WTC11 (cell line): ENCODE results near the gene CXCL11. TPM values are rescaled to one million over a fixed set of nuclear protein-coding genes. Genes with fewer than 3 reads are reported as not detected.
A peak's percentile ranks its signal among the peaks of the same experiment; 100 is the strongest.

Experiments used
- ATAC-seq: fragments of 200-7000 bp; cut with Tn5 transposase; 2 replicates; pipeline ENCODE4 v1.10.0; 2021; ENCODE audit warnings: mild to moderate bottlenecking, moderate library complexity
- CTCF ChIA-PET: fragments of 300-600 bp; sonication (Branson Sonifier 250); formaldehyde crosslinking; loops from one replicate; lab custom pipeline; 2021; ENCODE audit warnings: antibody characterized with exemption; lab: Charles Lee
- POLR2A ChIA-PET: fragments of 350-600 bp; sonication (Branson Sonifier 250); formaldehyde crosslinking; loops from one replicate; lab custom pipeline; 2021; ENCODE audit warnings: antibody characterized with exemption; lab: Charles Lee
- DNase-seq: peaks from one replicate; pipeline ENCODE4 v3.0.0; 2021; ENCODE audit warnings: low spot score
- H3K27ac Mint-ChIP-seq: 2 replicates; pipeline ENCODE4 v1.8.0; 2021; ENCODE audit warnings: mixed read lengths
- H3K27me3 Mint-ChIP-seq: 2 replicates; pipeline ENCODE4 v1.8.0; 2021; ENCODE audit warnings: low read depth, mild to moderate bottlenecking, moderate library complexity, mixed read lengths
- H3K36me3 Mint-ChIP-seq: 2 replicates; pipeline ENCODE4 v1.8.0; 2021; ENCODE audit warnings: mixed read lengths
- H3K4me1 Mint-ChIP-seq: 2 replicates; pipeline ENCODE4 v1.8.0; 2022; ENCODE audit warnings: mixed read lengths
- H3K4me3 Mint-ChIP-seq: 2 replicates; pipeline ENCODE4 v1.8.0; 2021; ENCODE audit warnings: mild to moderate bottlenecking, moderate library complexity, mixed read lengths
- H3K9me3 Mint-ChIP-seq: 2 replicates; pipeline ENCODE4 v1.8.0; 2021; ENCODE audit warnings: mixed read lengths
- AFF4 ChIP-seq: sonication (generic); formaldehyde crosslinking; IDR thresholded peaks from 2 replicates; pipeline ENCODE4 v1.8.1; 2023; ENCODE audit warnings: mild to moderate bottlenecking, missing genetic modification reagents, borderline replicate concordance
- ATF2 ChIP-seq: sonication (generic); formaldehyde crosslinking; IDR thresholded peaks from 2 replicates; pipeline ENCODE4 v1.8.1; 2022; ENCODE audit warnings: low read depth, missing genetic modification reagents, borderline replicate concordance
- CREM ChIP-seq: sonication (generic); formaldehyde crosslinking; IDR thresholded peaks from 2 replicates; pipeline ENCODE4 v1.8.1; 2022; ENCODE audit warnings: mild to moderate bottlenecking, missing genetic modification reagents, moderate library complexity
- CTCF ChIP-seq: fragments of 200-600 bp; IDR thresholded peaks from 2 replicates; pipeline ENCODE4 v1.8.0; 2022; ENCODE audit warnings: antibody characterized with exemption
- FOXP1 ChIP-seq: sonication (generic); formaldehyde crosslinking; IDR thresholded peaks from 2 replicates; pipeline ENCODE4 v1.8.0; 2022; ENCODE audit warnings: missing genetic modification reagents, mild to moderate bottlenecking, moderate library complexity, borderline replicate concordance
- FOXP4 ChIP-seq: sonication (generic); formaldehyde crosslinking; IDR thresholded peaks from 2 replicates; pipeline ENCODE4 v1.8.0; 2022; ENCODE audit warnings: mild to moderate bottlenecking, missing genetic modification reagents
- GRHL2 ChIP-seq: fragments of 250-450 bp; sonication (Bioruptor Pico); IDR thresholded peaks from 2 replicates; pipeline ENCODE4 v1.8.0; 2022; ENCODE audit warnings: mild to moderate bottlenecking, moderate library complexity; ENCODE audit not compliant: insufficient replicate concordance, severe bottlenecking
- JAZF1 ChIP-seq: fragments of 250-450 bp; sonication (Bioruptor Pico); IDR thresholded peaks from 2 replicates; pipeline ENCODE4 v1.9.0; 2021; ENCODE audit warnings: moderate library complexity, mild to moderate bottlenecking, inconsistent platforms
- KAT7 ChIP-seq: sonication (generic); formaldehyde crosslinking; IDR thresholded peaks from 2 replicates; pipeline ENCODE4 v1.8.1; 2023; ENCODE audit warnings: missing genetic modification reagents, mild to moderate bottlenecking, borderline replicate concordance
- MAX ChIP-seq: sonication (generic); formaldehyde crosslinking; IDR thresholded peaks from 2 replicates; pipeline ENCODE4 v1.8.0; 2022; ENCODE audit warnings: mild to moderate bottlenecking, missing genetic modification reagents
- NFATC4 ChIP-seq: fragments of 250-450 bp; sonication (Bioruptor Pico); IDR thresholded peaks from 2 replicates; pipeline ENCODE4 v1.9.0; 2021; ENCODE audit warnings: mild to moderate bottlenecking
- NR1H2 ChIP-seq: sonication (generic); formaldehyde crosslinking; IDR thresholded peaks from 2 replicates; pipeline ENCODE4 v1.9.0; 2021; ENCODE audit warnings: mild to moderate bottlenecking, moderate library complexity, missing genetic modification reagents
- SMAD3 ChIP-seq: sonication (generic); formaldehyde crosslinking; IDR thresholded peaks from 2 replicates; pipeline ENCODE4 v1.8.0; 2022; ENCODE audit warnings: missing genetic modification reagents, mild to moderate bottlenecking, borderline replicate concordance
- USF2 ChIP-seq: sonication (generic); formaldehyde crosslinking; IDR thresholded peaks from 2 replicates; pipeline ENCODE4 v1.8.1; 2023; ENCODE audit warnings: mild to moderate bottlenecking, missing genetic modification reagents, moderate library complexity
- total RNA-seq: library from RNA; stranded (reverse); gene quantifications from 3 replicates; pipeline ENCODE4 v1.2.3, GENCODE V29; 2021

CXCL11 gene
- total RNA-seq, 1 experiment from 2014 or later, result 0.20 TPM

- TF ChIP-seq FOXP4 (CRISPR knock-in tag) (no peak), MAX (CRISPR knock-in tag) (no peak), KAT7 (CRISPR knock-in tag) (no peak), FOXP1 (CRISPR knock-in tag) (no peak), NFATC4 (CRISPR knock-in tag) (no peak), ATF2 (CRISPR knock-in tag) (no peak), USF2 (no peak), CREM (no peak), GRHL2 (CRISPR knock-in tag) (no peak), AFF4 (CRISPR knock-in tag) (no peak)
Measured at GRCh38 chr4:76072760-76073159, 36.9 kb upstream of the CXCL11 start (continued).

- H3K4me1 Mint-ChIP-seq, result no peaks in the 10 kb centered on the region; the same call in 1 of the 2 replicates
- ATAC-seq, result peak; percentile 90
- H3K4me3 Mint-ChIP-seq, result no peak overlapping the region
- TF ChIP-seq JAZF1 (CRISPR knock-in tag), result no peak
- peak; percentile 66 for TF ChIP-seq CTCF
- no peak for TF ChIP-seq NR1H2
- TF ChIP-seq SMAD3, result no peak
- TF ChIP-seq, all 79 proteins: peak for 1
- no peaks in the 10 kb centered on the region for H3K36me3 Mint-ChIP-seq
- no peaks in the 10 kb centered on the region for H3K27me3 Mint-ChIP-seq
- peak; percentile 76 for DNase-seq
- no peaks in the 10 kb centered on the region for H3K9me3 Mint-ChIP-seq
- ChIA-PET CTCF (interaction anchor here (1.5 kb wide), 1 partner anchor 72 kb away, joined by 5 read pairs; no protein-coding TSS in a partner anchor), POLR2A (no interaction called here)
- no peak overlapping the region for H3K27ac Mint-ChIP-seq
Measured at GRCh38 chr4:76067652-76068286, 31.9 kb upstream of the CXCL11 start.
